SK-N-MC (cell line): ENCODE results near the gene TAF4B.

Experiments
- EZH2 ChIP-seq: fragments of 200-600 bp; sonication (generic); IDR thresholded peaks from one replicate; pipeline ENCODE4 v1.6.1; 2017; ENCODE audit warnings: antibody characterized with exemption
- POLR2AphosphoS5 ChIP-seq: IDR thresholded peaks from 2 replicates; pipeline ENCODE4 v1.6.1; 2012; ENCODE audit warnings: mild to moderate bottlenecking, low read depth, low read length, borderline replicate concordance

DNA sequence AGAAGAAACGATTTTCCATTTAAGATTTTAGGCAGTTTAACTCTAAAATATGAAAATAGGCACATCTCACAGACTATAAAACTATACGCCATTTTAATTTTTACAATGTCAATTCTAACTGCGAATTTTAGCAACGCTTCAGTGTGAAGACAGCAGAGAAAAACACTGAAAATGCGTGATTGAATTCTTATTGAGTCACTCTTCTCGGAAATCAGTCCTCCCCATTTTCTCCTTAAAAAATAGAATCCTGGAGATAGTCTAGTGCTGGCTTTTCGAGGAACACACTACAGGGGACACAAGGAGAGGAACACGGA, 373 bp upstream of the TAF4B start:
- TF ChIP-seq POLR2AphosphoS5 (no peak), EZH2 (no peak)
